Thymus (tissue), 11 donors: ENCODE measurements around the gene SHOX. TPM values are rescaled to one million over a fixed set of nuclear protein-coding genes. Genes with fewer than 3 reads are reported as not detected.

Source experiments
- DNase-seq, 9 donors: peaks; one replicate each; pipeline ENCODE4 v3.0.0-alpha.2; 2013; ENCODE audit warnings: low spot score in 9 of 9, low read depth in 6 of 9, missing footprints in 1 of 9
- H3K27ac ChIP-seq, 2 donors: one replicate each; pipeline ENCODE4 v1.5.1; 2013; ENCODE audit warnings: control low read depth in 1 of 2, low read depth in 1 of 2, low read length in 1 of 2, mild to moderate bottlenecking in 1 of 2, moderate library complexity in 1 of 2
- H3K27me3 ChIP-seq, 2 donors: one replicate each; pipeline ENCODE4 v1.5.1; 2013; ENCODE audit warnings: low read length in 1 of 2; ENCODE audit not compliant: control insufficient read depth in 2 of 2, insufficient read depth in 1 of 2
- H3K36me3 ChIP-seq, 2 donors: one replicate each; pipeline ENCODE4 v1.5.1; 2013; ENCODE audit warnings: low read length in 1 of 2, mild to moderate bottlenecking in 1 of 2, moderate library complexity in 1 of 2; ENCODE audit not compliant: control insufficient read depth in 2 of 2, insufficient read depth in 2 of 2
- H3K4me1 ChIP-seq, 2 donors: one replicate each; pipeline ENCODE4 v1.5.1; 2013; ENCODE audit warnings: low read length in 2 of 2; ENCODE audit not compliant: control insufficient read depth in 2 of 2, insufficient read depth in 2 of 2
- H3K4me3 ChIP-seq, 2 donors: one replicate each; pipeline ENCODE4 v1.5.1; 2013; ENCODE audit warnings: low read length in 2 of 2, control low read depth in 1 of 2, mild to moderate bottlenecking in 1 of 2
- H3K9me3 ChIP-seq, 2 donors: one replicate each; pipeline ENCODE4 v1.5.1; 2013; ENCODE audit warnings: low read length in 1 of 2, mild to moderate bottlenecking in 1 of 2; ENCODE audit not compliant: control insufficient read depth in 2 of 2, insufficient read depth in 1 of 2
- WGBS: extraction: QIAGEN DNeasy Blood & Tissue Kit; methylation state at CpG from one replicate; pipeline ENCODE4 v1.1.7; 2013; 5-methylcytosine and 5-hydroxymethylcytosine counted together
- polyA plus RNA-seq: library from polyadenylated mRNA; stranded (reverse); fragments of 200-250 nt; gene quantifications from one replicate; pipeline ENCODE4 v1.2.3, GENCODE V29; 2013
- total RNA-seq: library from RNA; stranded (reverse); fragments of 120-200 nt; gene quantifications from one replicate; pipeline ENCODE4 v1.2.4, GENCODE V29; 2013
- donor health status: healthy.

Gene SHOX
- total and polyA plus RNA-seq, 2 donors, result 0.02 TPM; not detected in 1

- DNase-seq, result no peak
- WGBS, result 95% methylated on average over 7 of the region's 7 CpGs
- no peak overlapping the region for H3K27ac ChIP-seq
Observed at GRCh38 chrX:672931-673330, 42.3 kb downstream of the SHOX start.

GRCh38 chrX:675279-675954 lies 44.8 kb downstream of the SHOX start:
- no peaks in the 10 kb centered on the region for H3K36me3 ChIP-seq
- no peaks in the 10 kb centered on the region for H3K4me1 ChIP-seq
- no peak for DNase-seq
- WGBS, result 54% methylated on average over 7 of the region's 7 CpGs
- H3K27me3 ChIP-seq, result no peaks in the 10 kb centered on the region
- no peak overlapping the region for H3K27ac ChIP-seq
- no peak overlapping the region for H3K4me3 ChIP-seq
- H3K9me3 ChIP-seq, result peaks cover 0 to 9% of the 10 kb centered on the region in 2 donors

More at GRCh38 chrX:672931-673330, 42.3 kb downstream of the SHOX start:
- Histone ChIP-seq H3K4me1 (no peaks in the 10 kb centered on the region), H3K9me3 (no peaks in the 10 kb centered on the region), H3K4me3 (no peak overlapping the region), H3K36me3 (no peaks in the 10 kb centered on the region), H3K27me3 (no peaks in the 10 kb centered on the region)

GRCh38 chrX:675955-676295 lies 45.3 kb downstream of the SHOX start:
- Histone ChIP-seq H3K27ac (no peak overlapping the region), H3K27me3 (no peaks in the 10 kb centered on the region), H3K4me1 (no peaks in the 10 kb centered on the region), H3K36me3 (no peaks in the 10 kb centered on the region), H3K9me3 (peaks cover 0 to 14% of the 10 kb centered on the region in 2 donors), H3K4me3 (no peak overlapping the region)
- DNase-seq, result no peak
- 77% methylated on average over 15 of the region's 15 CpGs for WGBS

GRCh38 chrX:677376-677775 lies 46.8 kb downstream of the SHOX start:
- no peaks in the 10 kb centered on the region for H3K4me1 ChIP-seq
- no peaks in the 10 kb centered on the region for H3K36me3 ChIP-seq
- DNase-seq, result no peak
- H3K9me3 ChIP-seq, result peaks cover 0 to 19% of the 10 kb centered on the region in 2 donors
- 96% methylated on average over 13 of the region's 13 CpGs for WGBS
- no peak overlapping the region for H3K4me3 ChIP-seq
- no peak overlapping the region for H3K27ac ChIP-seq
- H3K27me3 ChIP-seq, result no peaks in the 10 kb centered on the region

- Histone ChIP-seq H3K36me3 (no peaks in the 10 kb centered on the region), H3K4me3 (no peak overlapping the region), H3K4me1 (no peaks in the 10 kb centered on the region), H3K27ac (no peak overlapping the region), H3K9me3 (peaks cover 0 to 19% of the 10 kb centered on the region in 2 donors), H3K27me3 (no peaks in the 10 kb centered on the region)
- 71% methylated on average over 39 of the region's 39 CpGs for WGBS
- no peak for DNase-seq
Observed at GRCh38 chrX:679291-679979, 48.8 kb downstream of the SHOX start.

- Histone ChIP-seq H3K4me1 (no peaks in the 10 kb centered on the region), H3K9me3 (peaks cover 0 to 19% of the 10 kb centered on the region in 2 donors)
- WGBS, result 97% methylated on average over 14 of the region's 14 CpGs
Observed at GRCh38 chrX:680062-680461, 49.5 kb downstream of the SHOX start.

GRCh38 chrX:681989-682388 lies 51.4 kb downstream of the SHOX start:
- no peak for DNase-seq
- 94% methylated on average over 3 of the region's 3 CpGs for WGBS
- H3K27me3 ChIP-seq, result no peaks in the 10 kb centered on the region

More at GRCh38 chrX:680062-680461, 49.5 kb downstream of the SHOX start:
- no peak for DNase-seq
- no peak overlapping the region for H3K4me3 ChIP-seq
- H3K27me3 ChIP-seq, result no peaks in the 10 kb centered on the region
- H3K27ac ChIP-seq, result no peak overlapping the region
- H3K36me3 ChIP-seq, result no peaks in the 10 kb centered on the region

GRCh38 chrX:682892-683291 lies 52.3 kb downstream of the SHOX start:
- Histone ChIP-seq H3K36me3 (no peaks in the 10 kb centered on the region), H3K27me3 (no peaks in the 10 kb centered on the region), H3K4me1 (no peaks in the 10 kb centered on the region), H3K27ac (no peak overlapping the region), H3K9me3 (peaks cover 0 to 19% of the 10 kb centered on the region in 2 donors), H3K4me3 (no peak overlapping the region)
- WGBS, result 93% methylated on average over 8 of the region's 8 CpGs
- no peak for DNase-seq

More at GRCh38 chrX:681989-682388, 51.4 kb downstream of the SHOX start:
- no peak overlapping the region for H3K4me3 ChIP-seq
- no peaks in the 10 kb centered on the region for H3K36me3 ChIP-seq
- H3K4me1 ChIP-seq, result no peaks in the 10 kb centered on the region
- H3K27ac ChIP-seq, result no peak overlapping the region
- H3K9me3 ChIP-seq, result peaks cover 0 to 19% of the 10 kb centered on the region in 2 donors

- WGBS, result 80% methylated on average over 8 of the region's 8 CpGs
- Histone ChIP-seq H3K36me3 (no peaks in the 10 kb centered on the region), H3K4me1 (no peaks in the 10 kb centered on the region), H3K9me3 (peaks cover 0 to 19% of the 10 kb centered on the region in 2 donors), H3K27ac (no peak overlapping the region), H3K4me3 (no peak overlapping the region), H3K27me3 (no peaks in the 10 kb centered on the region)
- no peak for DNase-seq
Observed at GRCh38 chrX:683576-683975, 53.0 kb downstream of the SHOX start.
